ENCODE results near the gene SFXN4.
"Not testable (repeated sequence)": the region's sequence is repeated elsewhere in the genome, so short reads cannot be mapped to it uniquely, and the experiment has no call there.

SFXN4 gene

DNA sequence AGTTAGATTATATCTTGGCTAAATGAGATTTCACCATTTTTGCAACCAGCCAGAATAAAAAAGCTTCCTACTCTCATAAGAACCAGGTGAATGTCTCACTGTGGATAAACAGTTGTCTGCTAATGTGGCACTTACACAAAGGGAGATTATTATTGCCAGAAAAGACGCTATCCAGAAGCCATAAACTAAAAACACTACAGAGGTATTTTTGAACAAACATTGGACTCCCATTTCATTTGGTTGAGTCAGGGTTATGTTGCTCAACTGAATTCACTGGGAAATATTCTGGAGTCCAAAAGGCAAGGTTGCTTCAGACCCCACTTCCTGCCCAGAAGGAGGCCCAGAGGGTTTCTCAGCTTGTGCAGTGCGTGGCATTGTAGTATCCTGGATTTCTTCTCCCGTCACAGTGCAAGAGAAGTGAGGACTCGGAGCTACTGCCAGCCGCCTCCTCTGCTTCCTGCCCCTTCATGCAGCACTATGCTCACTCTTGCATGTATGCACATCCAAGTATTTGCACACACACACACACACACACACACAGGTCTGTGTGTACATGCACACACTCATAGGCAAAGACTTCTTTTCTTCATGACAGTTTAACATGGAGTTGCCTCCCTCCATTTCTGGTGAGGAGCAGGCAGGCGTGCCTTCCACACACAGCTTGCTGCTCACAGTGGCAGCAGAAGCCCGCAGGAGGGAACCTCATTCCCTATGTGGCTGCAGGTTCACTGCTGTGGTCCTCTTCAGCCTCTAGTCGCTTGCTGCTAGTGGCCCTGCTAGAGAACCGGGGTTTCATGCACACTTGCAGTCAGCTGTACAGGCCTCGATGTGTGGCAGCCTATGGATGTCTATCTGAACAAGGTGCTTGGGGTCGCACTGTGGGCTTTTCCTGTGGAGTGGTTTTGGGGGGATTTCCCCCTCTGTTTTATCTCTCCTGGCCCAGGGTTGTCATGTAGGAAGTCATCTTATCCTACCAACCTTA is 51.5 kb downstream of the SFXN4 start:
- TF ChIP-seq ZFX (IDR thresholded peaks at IDR 0.05): no peak
- TF ChIP-seq, protein P1, sequence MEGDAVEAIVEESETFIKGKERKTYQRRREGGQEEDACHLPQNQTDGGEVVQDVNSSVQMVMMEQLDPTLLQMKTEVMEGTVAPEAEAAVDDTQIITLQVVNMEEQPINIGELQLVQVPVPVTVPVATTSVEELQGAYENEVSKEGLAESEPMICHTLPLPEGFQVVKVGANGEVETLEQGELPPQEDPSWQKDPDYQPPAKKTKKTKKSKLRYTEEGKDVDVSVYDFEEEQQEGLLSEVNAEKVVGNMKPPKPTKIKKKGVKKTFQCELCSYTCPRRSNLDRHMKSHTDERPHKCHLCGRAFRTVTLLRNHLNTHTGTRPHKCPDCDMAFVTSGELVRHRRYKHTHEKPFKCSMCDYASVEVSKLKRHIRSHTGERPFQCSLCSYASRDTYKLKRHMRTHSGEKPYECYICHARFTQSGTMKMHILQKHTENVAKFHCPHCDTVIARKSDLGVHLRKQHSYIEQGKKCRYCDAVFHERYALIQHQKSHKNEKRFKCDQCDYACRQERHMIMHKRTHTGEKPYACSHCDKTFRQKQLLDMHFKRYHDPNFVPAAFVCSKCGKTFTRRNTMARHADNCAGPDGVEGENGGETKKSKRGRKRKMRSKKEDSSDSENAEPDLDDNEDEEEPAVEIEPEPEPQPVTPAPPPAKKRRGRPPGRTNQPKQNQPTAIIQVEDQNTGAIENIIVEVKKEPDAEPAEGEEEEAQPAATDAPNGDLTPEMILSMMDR (conservative IDR thresholded peaks at IDR 0.05): no peak
- H3K27ac ChIP-seq: no peak overlapping the region

GRCh38 chr10:119112056-119112455 is 53.5 kb downstream of the SFXN4 start:
- TF ChIP-seq, protein P1 (conservative IDR thresholded peaks at IDR 0.05): no peak
- no peak for TF ChIP-seq ZFX (IDR thresholded peaks at IDR 0.05)
- no peak overlapping the region for H3K27ac ChIP-seq

- not testable (repeated sequence) for H3K27ac ChIP-seq
Measured at GRCh38 chr10:119107771-119108170, 57.7 kb downstream of the SFXN4 start.

DNA sequence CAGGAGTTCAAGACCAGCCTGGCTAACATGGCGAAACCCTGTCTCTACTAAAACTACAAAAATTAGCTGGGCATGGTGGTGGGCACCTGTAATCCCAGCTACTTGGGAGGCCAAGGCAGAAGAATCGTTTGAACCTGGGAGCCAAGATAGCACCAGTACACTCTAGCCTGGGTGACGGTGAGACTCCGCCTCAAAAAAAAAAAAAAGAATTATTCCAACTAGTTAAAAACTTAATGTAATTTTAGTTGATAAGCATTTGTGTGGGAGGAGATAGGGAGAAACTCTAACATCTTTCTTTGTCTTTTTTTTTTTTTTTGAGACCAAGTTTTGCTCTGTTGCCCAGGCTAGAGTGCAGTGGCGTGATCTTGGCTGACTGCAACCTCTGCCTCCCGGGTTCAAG is 58.4 kb downstream of the SFXN4 start:
- not testable (repeated sequence) for H3K27ac ChIP-seq

DNA sequence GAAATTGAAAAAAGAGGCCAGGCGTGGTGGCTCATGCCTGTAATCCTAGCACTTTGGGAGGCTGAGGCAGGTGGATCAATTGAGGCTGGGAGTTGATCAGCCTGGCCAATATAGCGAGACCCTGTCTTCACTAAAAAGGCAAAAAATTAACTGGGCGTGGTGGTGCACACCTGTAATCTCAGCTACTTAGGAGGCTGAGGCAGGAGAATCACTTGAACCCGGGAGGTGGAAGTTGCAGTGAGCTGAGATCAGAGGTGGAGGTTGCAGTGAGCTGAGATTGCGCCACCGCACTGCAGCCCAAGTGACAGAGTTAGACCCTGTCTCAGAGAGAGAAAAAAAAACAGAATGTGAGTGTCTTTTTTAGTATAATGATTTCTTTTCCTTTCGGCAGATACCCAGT is 59.6 kb downstream of the SFXN4 start:
- not testable (repeated sequence) for H3K27ac ChIP-seq

DNA sequence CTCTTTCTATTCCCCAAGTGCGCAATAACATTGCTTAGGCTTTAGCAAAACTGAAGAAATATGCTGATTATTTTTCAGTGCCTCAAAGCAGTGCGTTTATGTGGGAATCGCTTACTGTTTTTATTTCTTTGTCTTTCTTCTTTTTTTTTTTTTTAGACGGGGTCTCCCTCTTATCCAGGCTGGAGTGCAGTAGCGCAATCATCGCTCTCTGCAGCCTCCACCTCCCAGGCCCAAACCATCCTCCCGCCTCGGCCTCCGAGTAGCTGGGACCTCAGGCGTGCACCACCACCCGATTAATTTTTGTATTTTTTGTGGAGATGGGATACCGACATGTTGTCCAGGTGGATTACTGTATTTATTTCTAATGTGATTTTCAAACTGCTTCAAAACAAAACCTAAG is 60.4 kb downstream of the SFXN4 start:
- no peak for TF ChIP-seq ZFX (IDR thresholded peaks at IDR 0.05)
- TF ChIP-seq, protein P1 (conservative IDR thresholded peaks at IDR 0.05): no peak
- peak overlapping the region; percentile 70; the same call in 1 of the 2 replicates for H3K27ac ChIP-seq

GRCh38 chr10:119104654-119105015 is 60.9 kb downstream of the SFXN4 start:
- TF ChIP-seq ZFX (IDR thresholded peaks at IDR 0.05): no peak
- TF ChIP-seq, protein P1 (conservative IDR thresholded peaks at IDR 0.05): no peak
- H3K27ac ChIP-seq: peak overlapping the region; percentile 70

DNA sequence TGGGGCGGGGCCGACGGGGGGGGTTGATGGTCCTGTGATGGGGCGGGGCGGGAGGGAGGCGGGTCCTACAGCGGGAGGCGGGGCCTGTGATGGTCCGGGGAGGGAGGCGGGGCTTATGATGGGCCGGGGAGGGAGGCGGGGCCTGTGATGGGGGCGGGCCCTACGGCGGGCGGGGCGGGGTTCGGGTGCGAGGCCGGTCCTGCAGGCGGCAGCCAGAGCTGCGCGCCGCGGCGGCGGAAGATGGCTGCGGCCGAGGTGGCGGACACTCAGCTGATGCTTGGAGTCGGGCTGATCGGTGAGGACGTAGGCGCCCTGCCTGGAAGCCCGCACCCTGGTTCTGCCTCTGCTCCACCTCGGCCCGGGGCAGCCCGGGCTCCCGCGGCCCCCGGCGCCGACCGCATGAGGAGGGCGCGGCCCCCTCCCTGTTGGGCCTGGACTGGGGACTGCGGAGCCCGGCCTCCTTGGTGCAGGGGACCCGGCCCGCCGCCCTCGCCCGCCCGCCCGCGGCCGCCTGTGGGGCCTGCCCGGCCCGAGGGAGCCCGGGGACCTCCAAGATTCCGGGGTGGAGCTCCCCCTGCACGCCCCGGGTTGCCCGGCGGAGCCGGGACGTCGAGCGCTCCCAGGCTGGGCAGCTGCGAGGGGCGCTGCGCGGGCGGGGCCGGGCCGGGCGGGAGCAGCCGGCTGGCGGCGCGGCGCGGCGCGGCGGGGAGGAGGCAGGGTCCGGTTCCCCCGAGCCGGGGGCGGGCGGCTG is 61.4 kb downstream of the SFXN4 start, which contains the start of gene DENND10:
DENND10 (plus strand) TSS at position 211 of the 751 bp plus-strand sequence; CDS start at position 241, 30 bp downstream.
- TF ChIP-seq, protein P1 (conservative IDR thresholded peaks at IDR 0.05): no peak
- peak; percentile 97 for TF ChIP-seq ZFX (IDR thresholded peaks at IDR 0.05)
- peak within 1 kb of the TSS; percentile 70 for H3K27ac ChIP-seq

Data from C4-2B (cell line).